Right renal cortex interstitium (tissue), 3 donors: ENCODE data around the gene RTP3. TPM values are rescaled to one million over a fixed set of nuclear protein-coding genes. Genes with fewer than 3 reads are reported as not detected.
A peak's percentile ranks its signal among the peaks of the same experiment; 100 is the strongest.

Source experiments
- DNase-seq, 3 donors: peaks; one replicate each; pipeline ENCODE4 v3.0.0-alpha.2; 2013; ENCODE audit warnings: low read depth in 3 of 3, low spot score in 2 of 3
- polyA plus RNA-seq, 3 donors: library from polyadenylated mRNA; unstranded; fragments of 120-200 nt; gene quantifications; one replicate each; pipeline ENCODE4 v1.2.1, GENCODE V29; 2013; ENCODE audit not compliant: insufficient read length in 3 of 3

RTP3 gene
- polyA plus RNA-seq, 3 donors, result not detected

- DNase-seq, result no peak
Measured at GRCh38 chr3:46468753-46469600, 28.8 kb upstream of the RTP3 start.

DNA sequence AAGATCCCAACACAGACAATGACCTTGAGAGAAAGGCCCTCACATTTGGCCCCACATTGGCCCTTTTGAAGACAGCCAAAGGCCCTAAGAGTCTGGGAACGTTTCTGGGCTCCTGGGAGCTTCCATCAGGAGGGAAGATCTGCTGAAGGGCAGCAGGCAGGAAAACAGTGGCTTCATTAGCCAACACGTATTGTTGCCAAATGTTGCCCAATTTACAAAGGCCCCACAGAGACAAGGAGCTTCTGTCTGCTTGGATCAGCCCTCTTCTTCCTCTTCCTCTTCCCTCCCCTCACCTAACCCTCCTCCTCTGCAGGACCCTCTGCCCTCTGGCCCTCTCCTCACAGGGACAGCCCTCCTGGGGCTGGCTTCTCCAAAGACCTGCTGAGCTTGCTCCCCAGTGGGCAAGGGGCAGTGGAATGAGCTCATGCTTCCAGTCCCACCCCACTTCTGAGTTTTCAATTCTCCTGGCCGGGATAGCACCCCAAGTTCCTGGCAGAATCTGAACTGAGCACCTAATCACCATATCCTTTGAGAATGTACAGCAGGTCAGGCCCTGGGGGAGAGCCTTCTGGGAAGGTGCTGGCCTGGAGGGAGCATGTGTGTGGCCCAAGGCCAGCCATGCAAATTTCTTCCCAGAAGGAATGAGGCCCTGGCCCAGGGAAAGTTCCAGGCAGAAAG lies 28.0 kb upstream of the RTP3 start:
- no peak for DNase-seq

- no peak for DNase-seq
Measured at GRCh38 chr3:46470831-46471230, 26.9 kb upstream of the RTP3 start.

GRCh38 chr3:46471371-46471914 lies 26.3 kb upstream of the RTP3 start:
- DNase-seq, result no peak

DNA sequence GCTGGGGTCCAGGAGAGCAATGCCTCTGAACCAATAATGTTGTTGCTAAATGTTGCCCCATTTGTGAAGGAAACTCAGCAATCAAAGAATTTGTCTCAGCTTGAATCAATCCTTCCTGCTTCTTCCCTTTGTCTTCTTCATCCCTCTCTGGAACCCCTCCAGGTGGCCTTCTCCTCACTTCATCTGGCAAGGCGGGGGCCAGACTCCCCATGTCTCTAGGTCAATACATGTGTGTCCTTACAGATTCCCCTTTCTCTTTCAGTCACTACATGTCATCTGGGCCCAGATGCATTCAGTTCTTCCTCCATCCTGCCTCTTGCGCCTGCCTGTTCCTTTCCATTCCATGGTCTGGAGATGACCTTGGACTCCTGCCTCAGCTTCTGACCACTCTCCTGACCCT lies 25.0 kb upstream of the RTP3 start:
- DNase-seq, result no peak

- no peak for DNase-seq
Measured at GRCh38 chr3:46477145-46477544, 20.6 kb upstream of the RTP3 start.

DNA sequence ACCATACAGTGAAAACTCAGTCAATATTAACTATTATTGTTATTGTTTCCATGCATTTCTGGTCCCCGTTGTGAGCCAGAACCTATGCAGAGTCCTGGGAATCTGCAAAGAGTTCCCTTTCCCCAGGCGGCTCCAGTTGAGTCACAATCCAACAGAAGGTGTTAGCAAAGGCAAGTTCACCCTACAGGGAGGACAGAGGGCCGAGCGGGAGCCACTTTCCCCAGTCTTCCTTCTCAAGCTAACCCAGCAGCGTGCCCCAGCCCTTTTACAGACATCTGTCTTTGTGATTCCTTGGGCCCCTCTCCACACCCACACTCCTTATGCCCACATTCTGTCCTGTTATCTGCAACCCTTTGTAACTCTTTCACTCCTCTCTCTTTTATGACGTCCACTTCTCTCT lies 20.0 kb upstream of the RTP3 start:
- no peak for DNase-seq

GRCh38 chr3:46478341-46478740 lies 19.4 kb upstream of the RTP3 start:
- DNase-seq, result no peak

GRCh38 chr3:46479021-46479420 lies 18.8 kb upstream of the RTP3 start:
- DNase-seq, result no peak

DNA sequence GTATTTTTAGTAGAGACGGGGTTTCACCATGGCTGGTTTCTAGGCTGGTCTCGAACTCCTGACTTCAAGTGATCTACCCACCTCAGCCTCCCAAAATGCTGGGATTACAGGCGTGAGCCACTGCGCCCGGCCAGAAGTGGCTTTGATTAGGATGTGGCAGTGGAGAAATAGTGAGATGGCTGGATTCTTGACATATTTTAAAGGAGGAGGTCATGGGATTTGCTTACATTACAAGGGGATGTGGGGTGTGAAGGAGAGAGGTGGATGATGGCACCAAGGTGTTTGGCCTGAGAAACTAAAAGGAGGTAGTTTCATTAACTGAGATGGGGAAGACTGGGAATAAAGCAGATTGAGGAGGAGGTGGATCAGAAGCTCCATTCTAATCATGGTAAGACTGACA lies 18.1 kb upstream of the RTP3 start:
- no peak for DNase-seq

DNA sequence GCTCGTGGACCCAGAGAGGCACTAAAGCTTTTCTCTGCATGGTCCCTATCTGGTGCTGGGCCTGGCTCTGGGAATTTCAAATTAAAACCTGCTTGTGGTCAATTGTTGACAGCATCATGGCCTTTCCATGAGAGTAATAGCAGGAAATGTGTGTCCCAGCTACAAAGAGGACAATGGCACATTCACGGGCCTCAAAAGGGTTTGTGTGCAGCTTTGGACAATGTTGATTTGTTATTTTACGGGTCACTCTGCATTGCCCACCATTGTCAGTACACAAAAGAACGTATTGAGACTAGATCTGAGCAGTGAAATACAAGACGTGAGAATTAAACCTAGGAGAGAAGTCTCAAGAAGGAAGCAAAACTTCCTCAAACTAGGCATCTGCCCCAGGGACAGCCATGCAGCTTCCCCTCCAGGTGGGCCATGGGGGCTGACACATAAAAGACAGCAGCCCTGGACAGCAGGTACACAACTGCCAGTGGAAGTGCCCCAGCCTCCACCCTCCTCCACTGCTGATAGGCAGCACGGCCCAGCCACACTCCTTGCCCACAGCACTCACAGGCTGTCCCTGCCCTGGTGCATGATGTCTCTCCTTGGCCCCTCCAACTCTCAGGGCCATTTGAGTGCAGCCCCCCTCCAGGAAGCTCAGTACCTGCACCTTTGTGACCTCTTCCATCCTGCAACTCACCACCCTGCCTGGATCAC lies 17.1 kb upstream of the RTP3 start:
- no peak for DNase-seq

- DNase-seq, result no peak
Measured at GRCh38 chr3:46481636-46482035, 16.1 kb upstream of the RTP3 start.

DNA sequence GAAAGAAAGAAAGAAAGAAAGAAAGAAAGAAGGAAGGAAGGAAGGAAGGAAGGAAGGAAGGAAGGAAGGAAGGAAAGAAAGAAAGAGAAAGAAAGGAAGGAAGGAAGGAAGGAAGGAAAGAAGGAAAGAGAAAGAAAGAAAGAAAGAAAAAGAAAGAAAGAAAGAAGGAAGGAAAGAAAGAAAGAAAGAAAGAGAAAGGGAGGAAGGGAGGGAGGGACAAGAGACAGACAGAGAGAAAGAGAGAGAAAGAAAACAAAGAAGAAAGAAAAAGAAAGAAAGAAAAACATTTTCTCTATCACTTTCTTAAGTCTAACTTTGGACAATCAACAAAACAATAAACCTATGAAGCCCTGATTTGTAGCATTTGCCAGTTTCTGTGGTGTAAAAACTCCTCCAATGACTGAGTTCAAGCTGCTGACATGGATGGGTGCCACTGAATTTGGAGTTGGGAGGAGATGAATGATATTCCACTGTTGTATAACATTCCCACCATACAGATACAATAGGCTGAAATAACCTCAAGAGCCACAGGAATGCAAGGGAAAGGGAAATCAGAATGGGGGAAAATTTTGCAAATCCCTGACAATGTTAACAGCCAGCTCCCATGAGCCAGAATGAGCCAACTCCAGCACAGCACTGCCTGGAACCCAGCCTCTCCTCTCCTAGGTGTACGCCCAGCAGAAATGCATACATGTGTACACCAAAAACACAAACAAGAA lies 15.0 kb upstream of the RTP3 start:
- DNase-seq, result no peak

GRCh38 chr3:46483825-46484224 lies 14.0 kb upstream of the RTP3 start:
- no peak for DNase-seq

GRCh38 chr3:46484388-46484787 lies 13.4 kb upstream of the RTP3 start:
- no peak for DNase-seq

- DNase-seq, result no peak
Measured at GRCh38 chr3:46484911-46485778, 12.6 kb upstream of the RTP3 start.

GRCh38 chr3:46485779-46486175 lies 12.0 kb upstream of the RTP3 start:
- no peak for DNase-seq

- DNase-seq, result peak; percentile 72 to 84 (median 80)
Measured at GRCh38 chr3:46488735-46489361, 8.9 kb upstream of the RTP3 start.

- DNase-seq, result no peak
Measured at GRCh38 chr3:46489381-46489780, 8.4 kb upstream of the RTP3 start.
